HL-60/S4 (cell line): Measurements from ENCODE around the gene ZNF366.

Source experiments
- in situ Hi-C: fragments of 300-500 bp; cut with MboI; formaldehyde crosslinking; loops from 2 replicates; pipeline ENCODE4 v1.14.3; 2022; ENCODE audit warnings: low sequenced_read_pairs

The ZNF366 gene

DNA sequence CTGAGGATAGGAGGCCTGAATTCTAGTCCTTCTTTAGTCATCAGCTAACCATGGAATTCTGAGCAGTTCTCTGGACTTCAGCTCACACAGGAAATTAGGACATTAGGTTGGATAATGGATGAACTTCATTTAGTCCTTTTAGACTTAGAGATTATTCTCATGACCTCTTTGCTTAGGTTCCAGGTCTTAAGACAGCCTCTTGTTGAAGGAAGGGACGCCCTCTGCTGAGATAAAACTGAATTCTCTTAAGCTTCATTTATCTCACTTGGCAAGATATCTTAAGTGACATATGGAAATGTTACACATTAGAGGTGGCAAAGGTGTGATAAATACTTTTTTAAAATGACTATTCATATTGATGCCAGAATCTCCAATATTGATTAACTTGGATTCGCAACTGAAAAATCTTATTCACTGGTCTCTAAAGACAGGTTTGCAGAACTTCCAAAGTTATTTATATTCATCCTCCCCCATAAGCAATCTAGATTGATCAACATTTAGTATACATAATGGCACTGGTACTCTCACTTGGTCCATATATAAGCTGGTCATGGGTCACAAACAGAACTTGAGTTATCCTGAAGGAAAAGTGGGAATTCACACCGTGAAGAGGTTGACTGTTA is 16.9 kb upstream of the ZNF366 start:
- in situ Hi-C loops, result no loop called here

DNA sequence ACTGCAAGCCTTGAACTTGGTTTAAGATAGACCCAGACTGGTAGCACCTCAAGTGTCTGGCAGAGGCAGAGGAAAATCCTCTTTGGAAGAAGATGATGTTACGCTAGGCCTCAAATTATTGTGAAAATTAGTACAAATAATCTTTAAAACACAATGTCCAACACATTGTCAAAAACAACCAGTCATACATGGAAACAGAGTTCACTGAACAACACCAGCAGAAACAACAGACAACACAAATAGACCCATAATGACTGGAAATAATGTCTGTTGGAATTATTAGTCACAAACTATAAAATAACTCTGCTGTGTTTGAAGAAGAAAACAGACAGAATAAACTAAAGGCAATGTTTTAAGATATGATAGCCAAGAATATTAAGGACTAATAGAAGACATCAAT is 15.4 kb upstream of the ZNF366 start:
- in situ Hi-C loops, result no loop called here

DNA sequence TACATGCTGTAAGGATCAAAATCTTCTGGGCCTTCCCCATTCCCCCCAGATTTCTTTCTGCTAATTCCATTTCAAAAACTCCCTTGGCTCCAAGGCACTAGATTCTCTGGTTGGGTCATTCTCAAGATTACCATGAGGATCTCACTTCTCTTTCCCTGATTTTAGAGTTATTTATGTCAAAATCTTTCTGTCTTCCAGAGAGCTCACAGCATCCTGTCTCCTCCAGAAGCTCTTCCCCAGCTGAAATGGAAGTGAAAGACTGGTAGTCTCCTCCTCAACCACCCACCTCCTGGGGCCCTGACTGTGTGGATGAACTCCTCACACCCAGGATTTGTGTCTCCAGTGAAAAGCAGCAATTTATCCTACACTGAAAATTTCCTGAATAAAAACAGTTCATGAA is 11.9 kb upstream of the ZNF366 start:
- in situ Hi-C loops, result no loop called here

DNA sequence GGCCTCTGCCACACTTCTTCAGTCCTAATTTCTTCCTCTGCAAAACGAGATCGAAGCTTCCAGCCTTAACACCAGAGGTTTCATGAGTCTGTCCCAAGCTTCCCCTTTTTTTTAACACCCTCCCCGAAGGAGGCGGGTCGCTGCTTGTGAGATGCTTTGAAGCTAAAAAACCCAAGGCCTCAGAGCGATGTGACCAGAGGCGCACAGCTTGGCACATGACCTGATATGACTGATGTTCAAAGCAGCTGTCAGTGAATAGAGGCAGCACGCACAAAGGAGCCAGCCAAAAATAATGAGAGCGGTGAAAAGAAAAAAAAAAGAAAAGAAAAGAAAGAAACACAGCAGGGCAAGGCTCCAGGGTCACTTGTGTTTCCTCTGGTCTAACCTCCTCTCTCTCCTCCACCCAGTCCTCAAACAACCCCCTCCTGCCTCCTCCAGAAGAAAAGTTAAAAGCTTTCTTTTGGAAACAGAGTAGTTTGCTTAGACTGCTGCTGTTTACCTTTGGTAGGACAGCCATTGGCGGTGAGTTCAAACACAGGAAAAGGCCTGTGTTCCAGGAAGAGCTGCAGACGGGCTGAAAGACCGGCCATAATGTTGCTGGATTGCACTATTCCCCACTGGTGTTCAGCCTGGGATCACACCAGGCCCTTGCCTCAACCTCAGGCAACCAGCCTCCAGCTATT is 10.9 kb upstream of the ZNF366 start:
- in situ Hi-C loops, result no loop called here

DNA sequence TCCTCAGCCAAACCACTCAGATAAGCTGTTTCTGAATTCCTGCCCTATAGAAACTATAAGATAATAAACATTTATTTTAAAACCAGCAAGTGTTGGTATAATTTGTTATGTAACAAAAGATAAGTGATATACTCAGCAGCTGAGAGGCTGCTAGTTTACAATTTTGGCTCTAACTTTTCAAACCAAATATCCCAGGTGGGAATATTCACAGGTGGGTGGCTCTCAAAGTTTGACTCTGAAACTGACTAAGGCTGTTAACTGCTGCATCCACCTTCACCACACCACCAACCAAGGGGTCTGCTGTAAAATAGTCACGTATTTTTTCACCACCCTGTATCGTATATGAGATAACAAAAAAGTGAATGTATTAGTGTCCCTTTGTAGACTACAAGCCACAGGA is 9.7 kb upstream of the ZNF366 start:
- in situ Hi-C loops, result no loop called here

DNA sequence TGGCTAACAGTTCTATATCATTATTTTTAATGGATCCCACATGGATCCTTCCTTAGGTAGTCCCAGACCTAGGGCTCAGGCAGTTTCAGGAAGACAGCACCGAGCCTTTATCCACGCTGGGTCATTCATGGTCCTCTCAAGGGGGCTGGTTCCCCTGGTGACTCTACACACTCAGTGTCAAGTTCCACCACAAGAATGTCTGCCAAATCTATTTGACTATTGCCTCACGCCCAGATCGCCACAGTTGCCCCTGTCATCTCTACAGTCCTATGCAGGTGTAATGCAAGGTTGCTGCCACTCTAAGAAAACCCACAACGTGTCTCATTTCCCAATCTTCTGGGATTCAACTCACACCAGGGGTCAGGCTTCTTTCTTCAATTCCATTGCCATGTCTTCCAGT is 8.0 kb upstream of the ZNF366 start:
- in situ Hi-C loops, result no loop called here

DNA sequence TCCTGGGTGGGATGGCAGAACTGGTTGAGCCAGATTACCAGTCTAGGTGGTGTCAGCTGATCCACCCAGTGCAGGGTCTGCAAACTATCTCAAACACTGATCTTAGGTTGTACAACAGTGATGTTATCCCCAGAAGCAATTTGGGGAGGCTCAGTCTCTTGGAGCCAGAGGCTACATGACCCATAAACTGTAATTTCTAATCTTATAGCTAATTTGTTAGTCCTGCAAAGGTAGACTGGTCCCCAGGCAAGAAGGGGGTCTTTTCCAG is 5.3 kb upstream of the ZNF366 start:
- in situ Hi-C loops, result no loop called here

DNA sequence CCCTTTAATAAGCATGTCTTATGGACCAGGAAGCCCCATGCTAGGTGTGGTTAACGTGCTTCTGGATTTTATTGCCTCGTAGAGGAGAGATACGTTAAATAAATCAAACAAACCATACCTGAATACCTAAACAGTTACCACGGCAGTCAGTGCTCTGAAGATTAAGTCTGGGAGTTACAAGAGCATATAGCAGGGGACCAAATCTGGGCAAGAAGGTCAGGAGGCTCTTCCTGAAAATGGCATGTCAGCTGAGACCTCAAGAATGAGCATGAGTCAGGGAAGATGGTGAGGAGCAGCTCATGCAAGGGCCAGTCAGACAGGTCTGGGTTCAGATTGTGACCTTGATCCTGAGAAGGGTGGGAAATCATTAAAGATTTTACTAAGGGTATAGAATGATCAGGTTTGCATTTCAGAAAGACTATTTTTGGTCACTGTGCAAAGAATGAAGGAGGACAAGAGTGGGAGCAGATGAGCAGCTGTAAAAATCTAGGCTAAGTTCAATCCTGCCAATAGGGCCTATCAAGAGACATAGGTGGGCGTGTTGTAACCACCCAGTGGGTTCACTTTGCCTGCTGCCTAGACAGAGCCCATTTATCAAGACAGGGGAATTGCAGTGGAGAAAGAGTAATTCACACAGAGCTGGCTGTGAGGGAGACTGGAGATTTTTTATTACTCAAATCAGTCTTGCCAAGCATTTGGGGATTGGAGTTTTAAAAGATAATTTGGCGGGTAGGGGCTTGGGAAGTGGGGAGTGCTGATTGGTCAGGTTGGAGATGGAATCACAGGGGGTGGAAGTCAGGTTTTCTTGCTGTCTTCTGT is 4.8 kb upstream of the ZNF366 start:
- in situ Hi-C loops, result no loop called here

DNA sequence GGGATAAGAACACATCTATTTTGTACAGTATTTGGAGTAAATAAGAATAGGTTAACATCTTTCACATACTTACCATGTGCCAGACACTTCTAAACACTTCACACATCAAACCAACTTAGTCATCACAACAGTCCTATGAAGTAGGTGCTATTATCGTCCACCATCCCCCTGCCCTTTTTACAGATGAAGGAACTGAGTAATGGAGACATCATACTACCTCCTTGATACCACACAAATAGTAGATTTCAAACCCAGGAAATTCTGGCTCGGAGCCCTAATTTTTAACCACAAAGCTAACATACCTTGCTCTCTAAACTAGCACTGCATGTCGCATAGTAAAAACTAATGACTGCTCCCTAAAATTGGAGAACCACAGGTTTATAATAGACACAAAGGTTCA is 4.2 kb upstream of the ZNF366 start:
- in situ Hi-C loops, result no loop called here

DNA sequence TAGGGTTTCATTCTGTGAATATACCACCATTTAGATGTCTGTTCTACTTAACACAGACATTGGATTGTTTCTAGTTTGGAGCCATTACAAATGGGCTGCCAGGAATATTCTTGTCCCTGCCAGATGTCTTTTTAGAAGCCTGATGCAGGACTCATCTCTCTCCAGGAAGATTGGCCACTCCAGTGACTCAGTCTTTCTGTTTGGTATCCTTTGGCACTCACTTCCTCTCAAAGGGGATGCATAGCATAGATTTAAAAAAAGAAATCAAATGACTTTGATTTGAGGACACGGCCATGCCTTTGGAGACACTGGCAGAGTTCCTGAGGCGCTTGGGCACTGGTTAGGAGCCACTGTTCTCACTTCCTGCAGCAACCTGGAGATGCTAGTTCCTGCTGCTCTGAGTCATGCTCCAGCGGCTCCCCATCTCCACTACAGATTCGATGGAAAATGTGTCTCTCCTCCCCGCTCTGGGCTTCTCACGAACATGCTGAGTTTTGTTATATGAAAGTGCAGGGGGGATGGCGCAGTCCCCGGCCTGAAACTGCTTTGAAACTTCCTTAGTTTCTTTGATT is 3.5 kb upstream of the ZNF366 start:
- in situ Hi-C loops, result no loop called here

DNA sequence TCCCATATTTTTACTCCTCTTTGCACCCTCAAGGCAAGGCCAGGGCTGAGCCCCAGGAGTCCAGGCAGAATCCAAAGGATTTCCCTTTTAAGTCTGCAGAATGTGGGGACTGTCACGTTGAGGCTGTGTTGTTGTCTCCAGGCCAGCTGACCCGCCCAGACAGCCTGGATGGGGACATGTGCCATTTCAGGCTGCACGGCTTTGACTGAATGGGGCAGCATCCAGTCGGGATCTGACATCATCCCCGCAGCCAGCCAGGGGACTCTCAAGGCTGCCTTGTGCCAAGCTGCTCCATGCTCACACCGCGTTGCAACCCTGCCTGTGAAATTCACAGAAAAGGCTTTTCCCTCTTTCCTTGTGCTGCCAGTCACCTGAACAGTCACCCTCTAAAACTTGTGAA is 2.2 kb upstream of the ZNF366 start:
- in situ Hi-C loops, result no loop called here

DNA sequence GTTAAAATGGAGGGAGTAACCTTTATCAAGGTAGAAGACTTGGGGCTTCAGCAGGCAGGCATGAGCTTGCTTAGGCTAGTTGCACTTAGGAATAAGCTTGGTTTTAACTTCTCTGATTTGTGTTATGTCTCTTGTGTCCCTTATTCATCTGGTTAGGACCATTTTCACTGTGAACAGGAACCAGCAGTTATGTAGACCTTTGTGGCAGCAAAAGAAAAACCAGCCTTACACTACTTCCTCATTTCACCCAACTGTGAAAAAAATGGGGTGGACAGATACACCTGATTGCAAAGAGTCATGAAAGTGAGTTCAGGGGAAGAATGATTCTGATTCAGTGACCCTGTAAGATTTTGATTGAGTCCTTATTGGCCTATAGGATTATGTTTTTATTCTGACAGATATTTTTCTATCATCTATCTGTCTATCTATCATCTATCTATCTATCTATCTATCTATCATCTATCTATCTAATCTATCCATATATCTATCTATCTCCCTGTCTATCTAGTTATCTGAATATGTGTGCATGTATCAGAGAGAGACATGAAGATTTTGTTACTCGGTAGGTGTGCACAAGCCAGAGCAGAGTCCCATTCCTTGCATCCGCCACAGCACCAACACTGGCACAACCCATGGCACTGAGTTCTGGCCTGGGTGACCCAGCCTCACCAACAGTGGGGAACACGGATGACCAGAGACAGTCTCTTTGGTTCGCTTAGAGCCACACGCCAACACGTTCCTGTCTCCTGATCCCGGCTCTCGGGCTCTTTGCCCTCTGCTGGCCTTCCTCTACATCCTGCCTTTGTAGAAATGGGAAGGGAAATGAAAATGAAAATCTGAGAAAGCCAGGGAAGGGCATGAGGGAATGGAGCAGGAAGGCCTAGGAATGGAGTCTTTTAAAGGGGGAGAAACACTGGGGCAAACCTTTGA is 1.3 kb upstream of the ZNF366 start:
- in situ Hi-C loops, result no loop called here

DNA sequence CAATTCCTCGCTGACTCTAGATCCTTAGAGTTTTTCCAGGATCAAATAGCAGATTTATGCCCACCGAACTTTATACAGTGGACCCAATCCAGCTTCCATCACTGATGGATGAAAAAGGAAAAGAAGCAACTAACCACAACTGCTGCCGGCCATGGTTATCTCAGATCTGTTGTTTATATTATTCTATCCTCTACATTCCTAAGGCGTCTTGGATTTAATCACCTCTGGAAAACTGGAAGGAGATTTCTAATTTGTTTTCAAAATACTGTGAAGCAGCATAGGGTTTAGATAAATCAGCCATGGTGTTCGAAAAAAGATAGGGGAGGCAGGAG is 663 bp upstream of the ZNF366 start:
- in situ Hi-C loops, result no loop called here

DNA sequence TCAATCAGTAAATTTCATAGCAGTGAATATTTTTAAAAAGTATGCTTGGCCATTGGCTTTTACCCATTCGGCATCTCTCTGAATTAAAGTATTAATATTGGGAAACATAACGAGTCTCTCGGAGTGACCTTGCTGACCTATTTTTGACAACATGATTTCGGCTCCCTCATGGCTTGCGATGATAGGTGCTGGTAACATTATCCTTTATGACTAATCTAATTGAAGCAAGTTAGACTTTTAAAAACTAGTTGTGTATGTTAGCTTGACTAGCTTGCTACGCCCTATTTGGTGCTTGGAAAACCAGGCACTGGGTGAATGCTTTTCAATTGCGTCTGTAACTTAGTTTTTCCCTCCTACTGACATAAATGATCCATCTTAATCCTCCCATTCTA is 1.1 kb downstream of the ZNF366 start:
- in situ Hi-C loops, result no loop called here

DNA sequence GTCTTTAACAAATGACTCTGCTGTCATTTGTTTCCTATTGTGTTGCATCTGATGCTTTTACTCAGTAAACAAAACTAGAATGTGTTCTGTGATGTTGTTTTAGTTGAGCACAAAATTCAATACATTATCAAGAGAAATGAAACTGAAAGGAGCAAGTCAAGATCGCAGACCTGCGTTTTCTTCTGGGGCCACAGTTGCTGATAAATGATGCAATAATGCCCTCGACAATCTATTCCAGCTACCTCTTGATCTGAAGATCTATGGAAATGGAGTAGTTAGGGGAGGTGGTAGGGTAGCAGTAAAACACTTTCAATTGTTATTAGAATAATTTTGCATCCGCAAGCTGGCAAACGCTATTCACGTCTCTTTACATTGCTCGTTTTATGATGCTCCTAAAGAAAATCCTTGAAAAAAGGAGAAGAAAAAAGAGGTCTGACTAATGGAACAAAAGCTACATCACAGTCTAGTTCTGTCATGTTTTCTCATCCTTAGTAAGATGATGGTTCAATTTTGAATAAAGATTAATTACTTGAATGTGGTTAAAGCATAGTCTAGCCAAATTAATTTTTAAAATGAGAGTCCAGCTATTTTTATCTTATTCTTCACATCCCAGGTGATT is 1.6 kb downstream of the ZNF366 start:
- in situ Hi-C loops, result no loop called here

DNA sequence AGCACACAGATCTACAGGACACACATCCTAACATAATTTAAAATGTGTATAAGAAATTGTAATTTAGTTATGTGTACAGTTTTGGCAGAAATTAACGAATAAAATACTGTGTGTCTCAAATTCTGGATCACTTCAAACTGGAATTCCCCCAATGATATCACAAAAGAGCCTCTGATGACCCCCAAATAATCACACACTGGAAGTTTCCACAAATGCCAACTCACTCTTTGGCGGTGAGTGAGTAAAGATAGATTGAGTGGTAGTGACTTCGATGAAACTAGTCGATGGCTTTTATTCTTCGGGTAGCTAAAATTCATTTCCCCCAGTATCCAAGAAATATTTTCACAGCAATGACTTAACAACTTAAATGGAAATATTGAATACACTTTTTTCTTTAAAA is 2.2 kb downstream of the ZNF366 start:
- in situ Hi-C loops, result no loop called here

DNA sequence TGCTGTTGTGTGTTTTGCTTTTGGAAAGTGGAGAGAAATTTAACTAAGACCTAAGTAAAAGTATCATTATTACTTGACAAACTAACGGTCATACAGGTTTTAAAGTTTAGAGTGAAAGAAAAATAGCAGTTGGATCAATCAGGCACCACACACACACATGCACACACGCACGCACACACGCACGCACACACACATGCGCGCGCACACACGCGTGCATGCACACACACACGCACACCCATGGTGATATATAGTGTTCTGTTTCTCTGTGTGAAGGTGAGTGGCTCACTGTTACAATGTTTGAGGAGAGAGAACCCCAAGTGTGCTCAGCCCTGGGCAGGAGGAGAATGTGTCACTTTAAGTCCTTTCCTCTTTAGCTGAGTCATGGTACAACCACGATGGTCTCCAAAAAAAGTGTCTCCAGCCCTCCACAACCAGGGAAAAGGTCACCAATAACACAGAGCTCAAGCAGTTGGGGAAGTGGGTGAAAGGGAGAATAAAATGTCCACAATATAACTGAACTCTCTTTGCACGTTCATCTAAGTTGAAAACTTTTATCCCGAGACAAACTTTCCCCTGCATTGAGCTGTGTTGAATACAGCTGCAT is 3.2 kb downstream of the ZNF366 start:
- in situ Hi-C loops, result no loop called here

DNA sequence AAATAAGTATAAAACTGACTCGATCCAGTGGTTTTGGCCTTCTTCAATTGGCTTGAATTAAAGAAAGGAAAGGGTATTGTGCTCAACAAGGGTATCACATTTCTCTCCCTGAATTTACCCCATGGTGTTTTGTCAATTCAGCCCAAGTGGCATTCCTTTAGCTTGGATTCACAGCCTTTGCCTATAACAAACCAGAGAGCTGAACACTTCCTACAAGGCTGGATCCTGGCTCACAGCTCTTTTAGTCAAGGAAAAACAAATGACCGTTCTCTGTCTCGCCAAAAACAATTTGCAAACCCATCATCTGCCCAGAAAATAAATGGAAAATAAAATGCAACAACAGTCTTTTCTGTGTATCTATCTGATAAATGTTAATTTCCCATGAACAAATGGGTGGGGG is 5.7 kb downstream of the ZNF366 start:
- in situ Hi-C loops, result no loop called here

DNA sequence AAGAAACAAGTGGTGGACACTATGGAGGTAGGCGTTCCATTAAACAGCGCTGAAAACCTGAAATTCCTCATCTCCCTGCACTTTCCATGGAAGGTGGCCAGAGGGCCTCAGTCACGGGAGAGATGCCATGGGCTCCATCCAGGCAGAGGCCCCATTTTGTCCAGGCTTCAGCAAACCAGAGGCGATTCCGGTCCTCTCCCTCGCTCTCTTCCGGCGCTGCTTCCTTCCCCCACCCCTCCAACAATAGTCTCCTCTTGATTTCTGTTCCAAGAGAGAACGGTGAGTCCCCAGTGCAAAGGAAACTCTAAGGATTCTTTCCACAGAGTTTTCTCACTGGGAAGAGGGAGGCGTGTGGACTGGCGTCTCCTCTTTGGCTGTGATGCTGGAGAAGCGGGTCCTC is 7.5 kb downstream of the ZNF366 start:
- in situ Hi-C loops, result no loop called here

DNA sequence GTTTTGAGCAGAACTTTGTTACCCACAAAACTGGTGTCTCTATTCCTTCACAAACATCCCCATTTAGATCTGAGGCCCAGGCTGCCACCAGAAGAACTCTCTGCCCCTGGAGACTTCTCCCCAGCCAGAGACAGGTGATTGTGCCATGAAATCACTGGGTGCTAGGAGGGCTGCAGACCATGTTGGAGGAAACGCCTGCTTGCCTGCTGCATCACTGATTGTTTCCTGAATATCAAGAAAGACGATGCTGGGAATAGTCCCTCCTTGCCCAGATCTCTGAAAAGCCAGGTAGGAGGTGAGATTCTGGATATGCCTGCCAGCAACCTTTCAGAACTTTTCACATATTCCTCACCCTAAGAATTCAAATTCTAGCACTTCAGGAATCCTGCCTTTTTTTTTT is 8.1 kb downstream of the ZNF366 start:
- in situ Hi-C loops, result no loop called here
